BLaER1 treated with 17β-estradiol and CSF1 and Interleukin-3, amounts not matched to agents 10 nM and 100 nM (cell line): ENCODE measurements around the gene KRT38.

Experiments used
- H3K27ac ChIP-seq, 11 experiments: shearing (Covaris generic); formaldehyde crosslinking; 2 replicates each; pipeline ENCODE4 v1.8.1; 2022
- H3K27me3 ChIP-seq, 11 experiments: shearing (Covaris generic); formaldehyde crosslinking; 2 replicates each; pipeline ENCODE4 v1.8.1; 2022
- H3K36me3 ChIP-seq, 11 experiments: shearing (Covaris generic); formaldehyde crosslinking; 2 replicates each; pipeline ENCODE4 v1.8.1; 2022
- H3K4me1 ChIP-seq, 10 experiments: shearing (Covaris generic); formaldehyde crosslinking; 2 replicates each; pipeline ENCODE4 v1.8.1; 2022
- H3K4me2 ChIP-seq, 11 experiments: shearing (Covaris generic); formaldehyde crosslinking; 2 replicates each; pipeline ENCODE4 v1.8.1; 2022
- H3K4me3 ChIP-seq, 10 experiments: shearing (Covaris generic); formaldehyde crosslinking; 2 replicates each; pipeline ENCODE4 v1.8.1; 2022
- H3K9ac ChIP-seq, 11 experiments: shearing (Covaris generic); formaldehyde crosslinking; 2 replicates each; pipeline ENCODE4 v1.8.1; 2022
- H3K9me3 ChIP-seq, 11 experiments: shearing (Covaris generic); formaldehyde crosslinking; replicated peaks in 1 of 11; 2 replicates each; pipeline ENCODE4 v1.8.1; 2022
- H4K20me1 ChIP-seq, 11 experiments: shearing (Covaris generic); formaldehyde crosslinking; 2 replicates each; pipeline ENCODE4 v1.8.1; 2022
- Cebpa-rat ChIP-seq, 11 experiments: shearing (Covaris generic); IDR thresholded peaks; 2 replicates each; pipeline ENCODE4 v1.8.1; 2022

KRT38 gene

GRCh38 chr17:41480581-41480980 lies 39.8 kb upstream of the KRT38 start:
- H3K27ac ChIP-seq, result no peak overlapping the region
- H3K9me3 ChIP-seq, result no peaks in the 10 kb centered on the region
- no peak overlapping the region for H3K4me3 ChIP-seq
- H3K4me1 ChIP-seq, result peaks cover 0 to 13% (median 9%) of the 10 kb centered on the region in 10 experiments; a peak in 13 of 20 replicates
- H3K36me3 ChIP-seq, result no peaks in the 10 kb centered on the region
- no peaks in the 10 kb centered on the region for H3K27me3 ChIP-seq
- no peak overlapping the region for H3K9ac ChIP-seq
- H3K4me2 ChIP-seq, result peak overlapping the region in 6 of 11 experiments; percentile 2 to 64 (median 60); a peak in 6 of 22 replicates
- no peaks in the 10 kb centered on the region for H4K20me1 ChIP-seq
- no peak for TF ChIP-seq Cebpa-rat (IDR thresholded peaks at IDR 0.05)

- Histone ChIP-seq H3K4me3 (no peak overlapping the region), H4K20me1 (no peaks in the 10 kb centered on the region), H3K4me2 (peak overlapping the region in 6 of 11 experiments; percentile 2 to 64 (median 60); a peak in 12 of 22 replicates), H3K27ac (no peak overlapping the region), H3K9ac (no peak overlapping the region), H3K9me3 (no peaks in the 10 kb centered on the region), H3K4me1 (peaks cover 0 to 13% (median 9%) of the 10 kb centered on the region in 10 experiments; a peak in 13 of 20 replicates), H3K36me3 (no peaks in the 10 kb centered on the region), H3K27me3 (no peaks in the 10 kb centered on the region)
- TF ChIP-seq Cebpa-rat (IDR thresholded peaks at IDR 0.05), result no peak
Measured at GRCh38 chr17:41480136-41480535, 39.4 kb upstream of the KRT38 start.

GRCh38 chr17:41478237-41478636 lies 37.5 kb upstream of the KRT38 start:
- H3K4me2 ChIP-seq, result no peak overlapping the region
- no peaks in the 10 kb centered on the region for H3K9me3 ChIP-seq
- no peaks in the 10 kb centered on the region for H3K36me3 ChIP-seq
- H3K4me1 ChIP-seq, result peaks cover 0 to 13% (median 9%) of the 10 kb centered on the region in 10 experiments; a peak in 13 of 20 replicates
- no peaks in the 10 kb centered on the region for H4K20me1 ChIP-seq
- H3K4me3 ChIP-seq, result no peak overlapping the region
- no peak overlapping the region for H3K9ac ChIP-seq
- no peak for TF ChIP-seq Cebpa-rat (IDR thresholded peaks at IDR 0.05)
- H3K27ac ChIP-seq, result no peak overlapping the region
- H3K27me3 ChIP-seq, result no peaks in the 10 kb centered on the region

- no peaks in the 10 kb centered on the region for H4K20me1 ChIP-seq
- no peaks in the 10 kb centered on the region for H3K27me3 ChIP-seq
- H3K4me2 ChIP-seq, result no peak overlapping the region
- H3K36me3 ChIP-seq, result no peaks in the 10 kb centered on the region
- H3K4me1 ChIP-seq, result peaks cover 0 to 13% (median 9%) of the 10 kb centered on the region in 10 experiments; a peak in 13 of 20 replicates
- H3K9ac ChIP-seq, result no peak overlapping the region
- H3K4me3 ChIP-seq, result no peak overlapping the region
- no peak overlapping the region for H3K27ac ChIP-seq
- TF ChIP-seq Cebpa-rat (IDR thresholded peaks at IDR 0.05), result no peak
- peaks cover 1 to 10% (median 2%) of the 10 kb centered on the region in 11 experiments for H3K9me3 ChIP-seq
Measured at GRCh38 chr17:41476866-41477815, 36.4 kb upstream of the KRT38 start.

GRCh38 chr17:41475421-41475820 lies 34.6 kb upstream of the KRT38 start:
- Histone ChIP-seq H3K9ac (no peak overlapping the region), H3K4me2 (no peak overlapping the region), H3K27me3 (no peaks in the 10 kb centered on the region), H3K4me1 (peaks cover 0 to 11% (median 8%) of the 10 kb centered on the region in 10 experiments; a peak in 13 of 20 replicates), H3K4me3 (no peak overlapping the region), H3K9me3 (peaks cover 9 to 21% (median 14%) of the 10 kb centered on the region in 11 experiments), H3K27ac (no peak overlapping the region), H3K36me3 (no peaks in the 10 kb centered on the region), H4K20me1 (no peaks in the 10 kb centered on the region)
- no peak for TF ChIP-seq Cebpa-rat (IDR thresholded peaks at IDR 0.05)

GRCh38 chr17:41474863-41475262 lies 34.1 kb upstream of the KRT38 start:
- Histone ChIP-seq H3K4me3 (no peak overlapping the region), H3K9me3 (peaks cover 9 to 21% (median 14%) of the 10 kb centered on the region in 11 experiments), H3K9ac (no peak overlapping the region), H3K27me3 (no peaks in the 10 kb centered on the region), H3K4me1 (peaks cover 0 to 6% (median 4%) of the 10 kb centered on the region in 10 experiments; a peak in 13 of 20 replicates), H3K4me2 (no peak overlapping the region), H4K20me1 (no peaks in the 10 kb centered on the region), H3K36me3 (no peaks in the 10 kb centered on the region), H3K27ac (no peak overlapping the region)
- no peak for TF ChIP-seq Cebpa-rat (IDR thresholded peaks at IDR 0.05)

- peaks cover 0 to 9% (median 0%) of the 10 kb centered on the region in 10 experiments; a peak in 2 of 20 replicates for H3K4me1 ChIP-seq
- no peak overlapping the region for H3K4me3 ChIP-seq
- H3K4me2 ChIP-seq, result no peak overlapping the region
- no peak for TF ChIP-seq Cebpa-rat (IDR thresholded peaks at IDR 0.05)
- no peak overlapping the region for H3K9ac ChIP-seq
- H3K9me3 ChIP-seq, result peaks cover 13 to 43% (median 29%) of the 10 kb centered on the region in 11 experiments
- no peak overlapping the region for H3K27ac ChIP-seq
- H3K27me3 ChIP-seq, result no peaks in the 10 kb centered on the region
- H4K20me1 ChIP-seq, result no peaks in the 10 kb centered on the region
- H3K36me3 ChIP-seq, result no peaks in the 10 kb centered on the region
Measured at GRCh38 chr17:41468346-41468745, 27.6 kb upstream of the KRT38 start.

GRCh38 chr17:41467561-41467960 lies 26.8 kb upstream of the KRT38 start:
- no peak overlapping the region for H3K9ac ChIP-seq
- H3K4me1 ChIP-seq, result peaks cover 0 to 9% (median 0%) of the 10 kb centered on the region in 10 experiments; a peak in 2 of 20 replicates
- H3K9me3 ChIP-seq, result peaks cover 13 to 38% (median 29%) of the 10 kb centered on the region in 11 experiments
- H4K20me1 ChIP-seq, result no peaks in the 10 kb centered on the region
- H3K4me3 ChIP-seq, result no peak overlapping the region
- H3K4me2 ChIP-seq, result no peak overlapping the region
- no peaks in the 10 kb centered on the region for H3K36me3 ChIP-seq
- H3K27me3 ChIP-seq, result no peaks in the 10 kb centered on the region
- TF ChIP-seq Cebpa-rat (IDR thresholded peaks at IDR 0.05), result no peak
- H3K27ac ChIP-seq, result no peak overlapping the region

- Histone ChIP-seq H4K20me1 (no peaks in the 10 kb centered on the region), H3K4me2 (no peak within 1 kb of the TSS), H3K4me3 (no peak within 1 kb of the TSS), H3K36me3 (no peaks in the 10 kb centered on the region), H3K9ac (no peak within 1 kb of the TSS), H3K9me3 (peaks cover 9 to 32% (median 24%) of the 10 kb centered on the region in 11 experiments), H3K27me3 (no peaks in the 10 kb centered on the region), H3K27ac (no peak within 1 kb of the TSS), H3K4me1 (peaks cover 0 to 9% (median 0%) of the 10 kb centered on the region in 10 experiments; a peak in 2 of 20 replicates)
- no peak for TF ChIP-seq Cebpa-rat (IDR thresholded peaks at IDR 0.05)
Measured at GRCh38 chr17:41466988-41467387, 26.2 kb upstream of the KRT38 start, which contains the start of gene KRT32. TSS of gene KRT32 (minus strand) at chr17:41467386. CDS start at chr17:41467325, 61 bp downstream.
